Activated T-helper 17 cell treated with anti-CD3 and anti-CD28 coated beads, Interleukin-2, amount 50 U/mL, for 72 hours (primary cell): ENCODE measurements around the gene MED8. TPM values are rescaled to one million over a fixed set of nuclear protein-coding genes. Genes with fewer than 3 reads are reported as not detected.
"Not testable (repeated sequence)": the region's sequence is repeated elsewhere in the genome, so short reads cannot be mapped to it uniquely, and the experiment has no call there.

Source experiments
- ATAC-seq: fragments of 150-1000 bp; cut with Tn5 transposase; replicated peaks from 2 replicates; pipeline ENCODE4 v1.10.0; 2021; ENCODE audit warnings: mild to moderate bottlenecking, moderate library complexity
- H3K27ac Mint-ChIP-seq: one replicate; pipeline ENCODE4 v1.8.0; 2022; ENCODE audit warnings: mixed read lengths
- H3K27me3 Mint-ChIP-seq: one replicate; pipeline ENCODE4 v1.8.0; 2022; ENCODE audit warnings: mixed read lengths
- H3K36me3 Mint-ChIP-seq: one replicate; pipeline ENCODE4 v1.8.0; 2022; ENCODE audit warnings: low read depth, mild to moderate bottlenecking, mixed read lengths
- H3K4me1 Mint-ChIP-seq: one replicate; pipeline ENCODE4 v1.8.0; 2022; ENCODE audit warnings: mixed read lengths
- H3K4me3 Mint-ChIP-seq: one replicate; pipeline ENCODE4 v1.8.0; 2022; ENCODE audit warnings: mild to moderate bottlenecking, mixed read lengths
- H3K9me3 Mint-ChIP-seq: one replicate; pipeline ENCODE4 v1.8.0; 2022; ENCODE audit warnings: mixed read lengths
- total RNA-seq, 2 donors: library from RNA; stranded (reverse); gene quantifications; one replicate each; pipeline ENCODE4 v1.2.3, GENCODE V29; 2022

The MED8 gene
- total RNA-seq, 2 donors from 2014 or later = 34.1 to 39.4 TPM

DNA sequence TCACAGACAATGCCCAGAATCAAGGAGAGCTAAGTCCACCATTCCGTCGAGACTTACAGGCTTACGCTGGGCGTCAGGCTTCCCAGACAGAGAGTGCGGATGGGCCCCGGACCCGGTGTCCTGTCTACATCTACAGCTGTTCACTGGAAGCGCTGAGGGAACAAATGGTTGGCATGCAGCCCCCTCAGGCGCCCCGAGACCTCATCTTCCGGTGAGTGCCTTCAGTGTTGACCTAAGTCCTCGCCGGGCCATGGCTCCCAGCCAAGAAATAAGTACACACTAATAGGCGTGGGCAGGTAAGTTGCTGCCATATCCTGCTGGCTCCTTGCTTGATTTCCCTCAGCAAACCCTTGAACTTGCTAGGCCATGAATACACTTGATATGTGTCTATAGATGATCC lies 37.9 kb upstream of the MED8 start:
- H3K27ac Mint-ChIP-seq = no peak overlapping the region
- peaks cover 8% of the 10 kb centered on the region for H3K4me1 Mint-ChIP-seq
- peaks cover 90% of the 10 kb centered on the region for H3K36me3 Mint-ChIP-seq
- H3K4me3 Mint-ChIP-seq = no peak overlapping the region
- ATAC-seq = no peak
- H3K9me3 Mint-ChIP-seq = no peaks in the 10 kb centered on the region
- H3K27me3 Mint-ChIP-seq = no peaks in the 10 kb centered on the region

DNA sequence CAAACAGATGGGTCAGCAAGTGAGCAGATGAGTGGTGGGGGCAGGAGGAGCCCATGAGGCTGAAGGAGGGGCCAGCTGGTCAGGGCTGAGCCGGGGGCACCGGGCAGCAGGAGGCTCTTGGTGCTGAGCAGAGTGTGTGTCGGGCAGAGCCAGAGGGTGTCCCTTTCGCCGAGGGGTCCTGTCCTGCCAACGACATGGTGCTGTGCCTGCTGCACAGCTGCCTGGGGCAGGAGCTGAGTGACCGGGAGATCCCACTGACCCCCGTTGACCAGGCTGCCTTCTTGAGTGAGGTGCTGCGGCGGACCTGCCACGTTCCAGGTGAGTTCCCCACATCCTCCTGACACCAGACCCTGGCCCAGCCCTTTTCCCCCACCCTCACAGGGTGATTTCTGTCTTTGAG lies 36.6 kb upstream of the MED8 start:
- no peaks in the 10 kb centered on the region for H3K27me3 Mint-ChIP-seq
- H3K9me3 Mint-ChIP-seq = no peaks in the 10 kb centered on the region
- H3K36me3 Mint-ChIP-seq = peaks cover 83% of the 10 kb centered on the region
- ATAC-seq = no peak
- H3K4me3 Mint-ChIP-seq = no peak overlapping the region
- no peak overlapping the region for H3K27ac Mint-ChIP-seq
- peaks cover 8% of the 10 kb centered on the region for H3K4me1 Mint-ChIP-seq

DNA sequence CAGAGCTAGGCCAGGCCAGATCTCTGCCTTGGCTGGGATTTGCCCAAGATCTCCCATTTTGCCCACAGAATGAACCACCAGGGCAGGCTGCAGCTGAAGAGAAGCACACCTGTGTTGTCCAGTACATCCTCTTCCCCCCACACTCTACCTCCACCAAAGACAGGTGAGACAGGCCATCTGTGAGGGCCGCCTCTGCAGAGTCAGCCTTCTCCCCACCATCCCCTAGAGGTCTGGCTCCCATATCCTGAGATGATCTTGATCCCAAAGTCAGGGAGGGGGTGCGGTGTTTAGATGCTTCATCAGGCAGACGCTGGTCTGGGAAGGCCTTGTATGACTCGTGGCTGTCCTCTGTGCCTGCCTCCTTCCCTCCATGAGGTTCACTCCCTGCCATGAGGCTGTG lies 35.4 kb upstream of the MED8 start:
- no peak overlapping the region for H3K27ac Mint-ChIP-seq
- no peak overlapping the region for H3K4me3 Mint-ChIP-seq
- H3K36me3 Mint-ChIP-seq = peaks cover 71% of the 10 kb centered on the region
- H3K27me3 Mint-ChIP-seq = no peaks in the 10 kb centered on the region
- peaks cover 8% of the 10 kb centered on the region for H3K4me1 Mint-ChIP-seq
- H3K9me3 Mint-ChIP-seq = no peaks in the 10 kb centered on the region
- ATAC-seq = no peak

DNA sequence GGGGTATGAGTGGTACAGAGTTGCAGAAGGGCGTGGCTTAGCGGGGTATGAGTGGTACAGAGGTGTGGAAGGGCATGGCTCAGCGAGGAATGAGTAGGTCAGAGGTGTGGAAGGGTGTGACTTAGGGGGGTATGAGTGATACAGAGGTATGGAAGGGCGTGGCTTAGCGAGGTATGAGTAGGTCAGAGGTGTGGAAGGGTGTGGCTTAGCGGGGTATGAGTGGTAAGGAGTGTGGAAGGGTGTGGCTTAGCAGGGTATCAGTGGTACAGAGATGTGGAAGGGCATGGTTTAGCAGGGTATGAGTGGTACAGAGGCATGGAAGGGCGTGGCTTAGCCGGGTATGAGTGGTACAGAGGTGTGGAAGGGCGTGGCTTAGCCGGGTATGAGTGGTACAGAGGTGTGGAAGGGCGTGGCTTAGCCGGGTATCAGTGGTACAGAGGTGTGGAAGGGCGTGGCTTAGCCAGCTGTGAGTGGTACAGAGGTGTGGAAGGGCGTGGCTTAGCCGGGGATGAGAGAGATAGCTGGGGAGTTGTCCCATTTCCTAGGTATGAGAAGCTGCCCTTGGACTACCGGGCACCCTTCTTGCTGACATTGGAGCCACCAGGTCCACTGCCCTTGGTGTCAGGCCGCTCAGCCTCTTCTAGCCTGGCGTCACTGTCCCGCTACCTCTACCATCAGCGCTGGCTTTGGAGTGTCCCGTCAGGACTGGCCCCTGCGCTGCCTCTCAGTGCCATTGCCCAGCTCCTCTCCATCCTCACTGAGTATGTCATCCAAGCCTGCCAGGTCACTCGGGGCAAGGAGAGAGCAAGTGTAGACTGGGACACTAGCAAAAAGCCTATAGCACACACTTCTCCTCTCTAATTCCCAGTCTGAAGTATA lies 34.3 kb upstream of the MED8 start:
- Mint-ChIP-seq H3K36me3 (peaks cover 60% of the 10 kb centered on the region), H3K27ac (no peak overlapping the region), H3K9me3 (no peaks in the 10 kb centered on the region), H3K4me1 (peaks cover 8% of the 10 kb centered on the region), H3K4me3 (no peak overlapping the region), H3K27me3 (no peaks in the 10 kb centered on the region)
- ATAC-seq = peak; percentile 76

DNA sequence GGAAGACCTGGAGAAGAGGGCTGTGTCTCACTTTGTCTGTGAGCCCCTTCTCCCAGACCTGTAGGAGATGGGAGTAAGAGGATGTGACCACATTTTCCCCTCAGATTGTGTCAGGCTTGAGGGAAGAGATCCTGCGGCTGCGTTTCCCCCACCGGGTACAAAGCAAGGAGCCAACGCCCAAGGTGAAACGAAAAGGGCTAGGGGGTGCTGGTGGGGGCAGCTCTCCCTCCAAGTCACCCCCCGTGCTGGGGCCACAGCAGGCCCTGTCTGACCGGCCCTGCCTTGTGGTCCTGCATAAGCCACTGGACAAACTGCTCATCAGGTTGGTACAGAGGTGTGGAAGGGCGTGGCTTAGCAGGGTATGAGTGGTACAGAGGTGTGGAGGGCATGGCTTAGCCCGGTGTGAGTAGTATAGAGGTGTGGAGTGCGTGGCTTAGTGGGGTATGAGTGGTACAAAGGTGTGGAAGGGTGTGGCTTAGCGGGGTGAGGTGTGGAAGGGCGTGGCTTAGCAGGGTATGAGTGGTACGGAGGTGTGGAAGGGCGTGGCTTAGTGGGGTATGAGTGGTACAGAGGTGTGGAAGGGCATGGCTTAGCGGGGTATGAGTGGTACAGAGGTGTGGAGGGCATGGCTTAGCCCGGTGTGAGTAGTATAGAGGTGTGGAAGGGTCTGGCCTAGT lies 33.5 kb upstream of the MED8 start:
- Mint-ChIP-seq H3K4me1 (peaks cover 8% of the 10 kb centered on the region), H3K4me3 (no peak overlapping the region), H3K27ac (no peak overlapping the region), H3K27me3 (no peaks in the 10 kb centered on the region), H3K9me3 (no peaks in the 10 kb centered on the region), H3K36me3 (peaks cover 52% of the 10 kb centered on the region)
- peak; percentile 27 for ATAC-seq

DNA sequence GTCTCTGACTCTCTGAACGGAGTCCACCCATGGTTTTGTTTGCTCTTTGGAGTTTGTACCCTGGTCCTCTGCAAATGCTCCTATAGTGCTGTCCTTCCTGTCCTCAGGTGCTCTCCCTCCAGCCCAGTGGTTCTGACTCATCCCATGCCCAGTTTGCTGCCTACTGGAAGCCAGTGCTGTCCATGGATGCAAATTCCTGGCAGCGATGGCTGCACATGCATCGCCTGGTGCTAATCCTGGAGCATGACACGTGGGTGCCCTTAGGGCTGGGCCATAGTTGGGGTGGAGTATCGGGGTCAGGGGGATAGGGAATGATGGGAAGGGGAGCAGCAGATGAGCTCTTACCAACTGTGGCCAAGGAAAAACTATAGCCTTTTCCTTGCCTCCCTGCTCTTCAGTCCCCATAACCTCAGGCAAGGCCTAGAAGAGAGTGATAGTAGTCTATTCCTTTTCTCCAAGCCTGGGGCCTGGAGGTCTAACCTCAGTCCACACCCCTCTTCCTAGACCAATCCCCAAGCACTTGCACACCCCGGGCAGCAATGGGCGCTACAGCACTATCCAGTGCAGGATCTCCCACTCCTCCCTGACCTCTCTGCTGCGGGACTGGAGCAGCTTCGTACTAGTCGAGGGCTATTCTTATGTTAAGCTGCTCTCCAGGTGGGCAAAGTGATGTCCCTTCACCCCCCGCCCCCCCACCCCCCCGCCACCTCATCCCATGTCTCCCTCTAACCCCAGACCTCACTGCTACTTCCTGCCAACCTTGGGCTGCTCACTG lies 32.6 kb upstream of the MED8 start:
- ATAC-seq = no peak
- Mint-ChIP-seq H3K4me1 (peaks cover 8% of the 10 kb centered on the region), H3K27me3 (no peaks in the 10 kb centered on the region), H3K4me3 (no peak overlapping the region), H3K36me3 (peaks cover 43% of the 10 kb centered on the region), H3K9me3 (no peaks in the 10 kb centered on the region), H3K27ac (no peak overlapping the region)

DNA sequence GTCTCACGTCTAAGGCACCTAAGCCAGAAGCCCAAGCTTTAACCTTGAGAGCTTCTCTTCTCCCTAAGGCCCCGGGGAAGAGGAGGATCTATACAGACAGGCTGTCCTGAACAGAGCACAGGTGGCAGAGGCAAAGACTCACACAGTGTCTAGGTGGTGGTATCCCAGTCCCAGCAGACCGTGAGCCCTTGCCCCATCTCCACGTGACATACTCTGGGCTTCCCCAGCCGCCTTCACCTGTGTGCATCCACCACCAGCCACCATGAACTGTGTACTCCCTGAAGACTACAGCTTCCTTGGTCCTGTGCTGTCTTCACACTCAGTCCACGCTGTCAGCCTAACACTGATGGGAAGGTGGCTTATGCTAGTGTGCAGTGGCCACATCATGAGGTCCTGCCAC lies 31.8 kb upstream of the MED8 start:
- Mint-ChIP-seq H3K36me3 (peaks cover 35% of the 10 kb centered on the region), H3K27me3 (no peaks in the 10 kb centered on the region), H3K9me3 (no peaks in the 10 kb centered on the region), H3K27ac (no peak overlapping the region), H3K4me3 (no peak overlapping the region), H3K4me1 (peaks cover 8% of the 10 kb centered on the region)
- ATAC-seq = no peak

DNA sequence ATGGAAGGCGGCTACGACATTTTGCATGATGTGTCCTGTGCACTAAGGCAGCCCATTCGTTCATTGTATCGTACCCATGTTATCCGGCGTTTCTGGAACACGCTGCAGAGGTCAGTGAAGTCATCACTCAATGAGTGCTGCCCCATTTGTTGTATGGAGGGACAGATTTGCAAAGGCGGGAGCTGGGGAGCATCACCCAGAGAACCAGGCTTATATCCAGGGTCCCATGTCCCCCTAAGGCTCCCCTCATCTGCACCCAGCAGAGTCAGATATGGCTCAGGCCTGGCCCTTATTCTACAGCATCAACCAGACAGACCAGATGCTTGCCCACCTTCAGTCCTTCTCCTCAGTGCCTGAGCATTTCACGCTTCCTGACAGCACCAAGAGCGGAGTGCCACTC lies 31.3 kb upstream of the MED8 start:
- peaks cover 34% of the 10 kb centered on the region for H3K36me3 Mint-ChIP-seq
- H3K27ac Mint-ChIP-seq = no peak overlapping the region
- H3K9me3 Mint-ChIP-seq = no peaks in the 10 kb centered on the region
- H3K4me3 Mint-ChIP-seq = no peak overlapping the region
- H3K27me3 Mint-ChIP-seq = no peaks in the 10 kb centered on the region
- ATAC-seq = no peak
- peaks cover 8% of the 10 kb centered on the region for H3K4me1 Mint-ChIP-seq

DNA sequence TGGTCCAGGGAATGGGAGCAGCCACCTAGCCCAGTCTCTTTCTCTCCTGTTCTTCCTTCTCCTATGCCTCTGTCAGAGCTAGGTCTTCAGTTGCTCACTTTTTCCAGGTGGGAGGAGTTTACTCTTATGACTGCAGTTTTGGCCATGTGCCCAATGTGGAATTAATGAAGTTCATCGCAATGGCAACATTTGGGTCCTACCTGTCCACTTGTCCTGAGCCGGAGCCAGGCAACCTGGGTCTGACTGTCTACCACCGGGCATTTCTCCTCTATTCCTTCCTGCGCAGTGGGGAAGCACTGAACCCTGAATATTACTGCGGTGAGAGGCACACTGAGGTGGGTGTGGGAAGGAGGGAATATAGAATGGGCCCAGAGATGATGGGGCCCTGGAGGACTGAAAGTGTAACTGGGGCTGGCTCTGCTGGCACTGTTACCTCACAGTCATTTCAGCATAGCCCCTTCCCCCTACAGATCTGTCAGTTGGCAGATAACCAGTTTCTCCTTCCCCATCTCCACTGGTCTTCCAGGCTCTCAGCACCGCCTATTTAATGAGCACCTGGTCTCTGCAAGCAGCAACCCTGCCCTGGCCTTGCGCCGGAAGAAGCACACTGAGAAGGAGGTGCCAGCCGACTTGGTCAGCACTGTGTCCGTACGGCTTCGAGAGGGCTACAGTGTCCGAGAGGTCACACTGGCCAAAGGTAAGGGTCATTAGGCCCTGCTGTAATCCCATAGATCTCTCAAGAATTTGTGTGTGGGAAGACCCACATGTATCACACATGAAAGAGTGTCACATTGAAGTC lies 30.2 kb upstream of the MED8 start:
- H3K27ac Mint-ChIP-seq = no peak overlapping the region

DNA sequence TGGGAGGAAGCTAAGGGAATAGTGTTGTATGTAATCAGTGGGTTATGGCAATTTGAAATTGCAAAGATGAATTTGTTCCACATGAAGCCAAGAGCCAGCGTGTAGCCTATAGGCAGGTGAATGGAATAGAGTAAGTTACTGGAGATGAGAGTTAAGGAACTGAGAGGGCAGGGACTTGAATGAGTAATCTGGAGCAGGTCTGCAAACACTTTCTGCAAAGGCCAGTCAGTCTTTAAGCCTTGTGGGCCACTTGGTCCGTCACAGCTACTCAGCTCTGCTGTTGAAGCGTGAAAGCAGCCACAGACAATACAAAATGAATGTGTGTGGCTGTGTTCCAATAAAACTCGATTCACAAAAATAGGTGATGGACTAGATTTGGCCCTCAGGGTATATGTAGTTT lies 29.3 kb upstream of the MED8 start:
- Mint-ChIP-seq H3K27me3 (no peaks in the 10 kb centered on the region), H3K4me1 (peaks cover 8% of the 10 kb centered on the region), H3K27ac (no peak overlapping the region), H3K4me3 (no peak overlapping the region), H3K9me3 (no peaks in the 10 kb centered on the region), H3K36me3 (peaks cover 20% of the 10 kb centered on the region)
- ATAC-seq = no peak

More for the DNA sequence above, 30.2 kb upstream of the MED8 start:
- Mint-ChIP-seq H3K4me3 (no peak overlapping the region), H3K36me3 (peaks cover 30% of the 10 kb centered on the region), H3K4me1 (peaks cover 8% of the 10 kb centered on the region), H3K9me3 (no peaks in the 10 kb centered on the region), H3K27me3 (no peaks in the 10 kb centered on the region)
- ATAC-seq = no peak

DNA sequence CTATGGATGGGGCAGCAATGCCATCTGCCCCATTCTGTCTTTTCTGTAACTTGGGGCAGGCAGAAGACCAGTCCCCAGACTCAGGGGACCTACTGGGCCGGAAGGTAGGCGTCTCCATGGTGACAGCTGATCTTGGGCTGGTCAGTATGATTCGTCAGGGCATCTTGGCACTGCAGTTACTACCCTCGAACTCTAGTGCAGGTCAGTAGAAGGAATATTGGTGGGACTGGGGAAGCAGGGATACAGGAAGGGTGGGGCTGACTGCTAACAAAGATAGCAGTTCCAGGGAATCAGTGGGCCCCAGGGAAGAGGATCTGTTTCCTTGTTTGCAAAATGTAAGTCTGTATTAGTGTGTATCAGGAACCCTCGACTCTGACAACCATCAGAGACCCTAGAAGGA lies 26.3 kb upstream of the MED8 start:
- no peak overlapping the region for H3K4me3 Mint-ChIP-seq
- H3K27ac Mint-ChIP-seq = no peak overlapping the region
- no peaks in the 10 kb centered on the region for H3K27me3 Mint-ChIP-seq
- no peak for ATAC-seq
- H3K36me3 Mint-ChIP-seq = peaks cover 8% of the 10 kb centered on the region
- no peaks in the 10 kb centered on the region for H3K4me1 Mint-ChIP-seq
- no peaks in the 10 kb centered on the region for H3K9me3 Mint-ChIP-seq

DNA sequence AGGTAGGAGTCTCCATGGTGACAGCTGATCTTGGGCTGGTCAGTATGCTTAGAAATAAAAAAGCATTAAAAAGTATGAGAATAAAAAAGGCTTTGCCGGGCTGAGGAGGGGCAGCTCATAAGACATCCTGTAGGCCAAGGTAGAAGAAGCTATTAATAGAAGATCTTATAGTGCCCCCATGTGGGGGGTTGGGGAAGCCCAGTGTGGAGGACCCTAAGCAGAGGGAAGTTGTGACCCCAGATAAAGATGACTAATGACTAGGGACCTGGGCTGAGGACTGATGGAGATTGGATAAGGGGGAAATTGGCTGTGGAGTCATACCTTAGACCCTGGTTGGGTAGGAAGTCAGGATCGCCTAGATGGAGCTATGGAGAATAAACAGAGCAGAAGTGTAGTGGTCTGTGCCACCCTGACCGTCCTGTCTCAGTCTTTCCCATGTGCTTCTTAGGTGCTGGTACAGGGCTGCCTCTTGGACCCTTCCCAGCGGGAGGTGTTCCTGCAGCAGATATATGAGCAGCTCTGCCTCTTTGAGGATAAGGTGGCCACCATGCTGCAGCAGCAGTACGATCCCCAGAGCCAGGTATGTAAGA lies 25.1 kb upstream of the MED8 start:
- H3K36me3 Mint-ChIP-seq = peaks cover 19% of the 10 kb centered on the region
- no peak overlapping the region for H3K4me3 Mint-ChIP-seq
- H3K27ac Mint-ChIP-seq = peak overlapping the region; percentile 10
- no peaks in the 10 kb centered on the region for H3K4me1 Mint-ChIP-seq
- no peaks in the 10 kb centered on the region for H3K9me3 Mint-ChIP-seq
- H3K27me3 Mint-ChIP-seq = no peaks in the 10 kb centered on the region
- peak; percentile 80 for ATAC-seq

DNA sequence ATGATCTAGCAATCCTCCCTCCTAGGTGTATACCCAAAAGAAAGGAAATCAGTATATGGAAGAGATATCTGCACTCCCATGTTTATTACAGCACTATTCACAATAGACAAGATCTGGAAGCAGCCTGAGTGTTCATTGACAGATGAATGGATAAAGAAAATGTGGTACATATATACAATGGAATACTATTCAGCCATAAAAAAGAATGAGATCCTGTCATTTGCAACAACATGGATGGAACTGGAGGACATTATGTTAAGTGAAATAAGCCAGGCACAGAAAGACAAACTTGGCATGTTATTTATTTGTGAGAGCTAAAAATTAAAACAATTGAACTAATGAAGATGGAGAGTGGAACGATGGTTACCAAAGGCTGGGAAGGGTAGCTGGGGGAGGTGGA lies 23.8 kb upstream of the MED8 start:
- Mint-ChIP-seq H3K36me3 (peaks cover 32% of the 10 kb centered on the region), H3K27ac (peak overlapping the region; percentile 10)
- not testable (repeated sequence) for H3K4me3 Mint-ChIP-seq, H3K4me1 Mint-ChIP-seq, H3K27me3 Mint-ChIP-seq, ATAC-seq, H3K9me3 Mint-ChIP-seq

DNA sequence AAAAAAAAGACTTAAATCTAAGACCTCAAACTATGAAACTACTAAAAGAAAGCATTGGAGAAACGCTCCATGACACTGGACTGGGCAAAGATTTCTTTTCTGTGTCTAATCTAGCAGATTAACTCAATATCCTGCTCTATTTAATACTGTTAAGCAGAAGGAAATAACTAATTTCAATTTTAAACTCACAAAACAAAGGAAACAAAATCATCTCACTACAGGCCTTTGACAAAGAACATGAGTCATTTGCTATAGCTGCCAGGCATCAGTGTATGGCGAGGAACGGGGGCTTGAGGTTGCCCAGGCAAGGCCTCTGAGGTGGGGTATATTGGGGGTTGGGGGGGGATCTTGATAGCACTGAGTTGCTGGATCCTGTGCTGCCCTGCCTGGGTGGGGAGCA lies 21.0 kb upstream of the MED8 start:
- no peaks in the 10 kb centered on the region for H3K9me3 Mint-ChIP-seq

More for the DNA sequence above, 21.0 kb upstream of the MED8 start:
- peaks cover 58% of the 10 kb centered on the region for H3K36me3 Mint-ChIP-seq
- no peak overlapping the region for H3K4me3 Mint-ChIP-seq
- no peaks in the 10 kb centered on the region for H3K27me3 Mint-ChIP-seq
- no peaks in the 10 kb centered on the region for H3K4me1 Mint-ChIP-seq
- H3K27ac Mint-ChIP-seq = no peak overlapping the region
- ATAC-seq = no peak
